Epithelial cell of prostate (primary cell): ENCODE measurements around the gene MAN2A2.

ENCODE experiments used
- DNase-seq: peaks from one replicate; pipeline ENCODE4 v3.0.0-alpha.2; 2011; ENCODE audit warnings: low read depth, low spot score
- H3K27ac ChIP-seq: fragments of 450-650 bp; 2 replicates; pipeline ENCODE4 v1.5.1; 2017; ENCODE audit warnings: mild to moderate bottlenecking

MAN2A2 gene

GRCh38 chr15:90934949-90935751, 32.0 kb downstream of the MAN2A2 start, which contains the start of gene UNC45A:
TSS of gene UNC45A (plus strand) at chr15:90935285. CDS start at chr15:90935325, 40 bp downstream.
- DNase-seq: no peak
- H3K27ac ChIP-seq: peak within 1 kb of the TSS; percentile 44

GRCh38 chr15:90936823-90937222, 33.7 kb downstream of the MAN2A2 start:
- DNase-seq: no peak
- H3K27ac ChIP-seq: no peak overlapping the region

- no peak overlapping the region for H3K27ac ChIP-seq
- no peak for DNase-seq
Observed at GRCh38 chr15:90938261-90938660, 35.2 kb downstream of the MAN2A2 start.

DNA sequence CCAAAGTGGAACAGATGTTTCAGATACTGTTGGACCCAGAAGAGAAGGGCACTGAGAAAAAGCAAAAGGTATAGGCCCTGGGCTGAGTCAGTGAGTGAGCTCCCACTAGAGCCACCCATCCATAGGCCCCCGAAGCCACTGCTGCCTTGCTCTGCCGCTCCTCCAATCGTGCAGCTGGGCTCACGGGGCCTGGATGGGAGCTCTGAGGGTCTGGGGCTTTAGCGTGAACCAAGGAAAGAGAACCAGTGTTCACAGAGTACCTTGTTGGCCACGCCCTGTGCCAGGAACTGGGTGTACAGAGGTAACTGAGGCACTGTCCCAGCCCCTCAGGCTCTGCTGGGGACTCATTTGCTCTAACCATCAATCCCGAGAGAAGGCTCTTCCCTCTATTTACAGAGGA, 36.7 kb downstream of the MAN2A2 start:
- no peak overlapping the region for H3K27ac ChIP-seq
- no peak for DNase-seq

GRCh38 chr15:90941038-90941437, 37.9 kb downstream of the MAN2A2 start:
- no peak for DNase-seq
- H3K27ac ChIP-seq: no peak overlapping the region

GRCh38 chr15:90942354-90943120, 39.4 kb downstream of the MAN2A2 start:
- no peak for DNase-seq
- H3K27ac ChIP-seq: no peak overlapping the region

- no peak for DNase-seq
- H3K27ac ChIP-seq: no peak overlapping the region
Observed at GRCh38 chr15:90945091-90945490, 42.0 kb downstream of the MAN2A2 start.

DNA sequence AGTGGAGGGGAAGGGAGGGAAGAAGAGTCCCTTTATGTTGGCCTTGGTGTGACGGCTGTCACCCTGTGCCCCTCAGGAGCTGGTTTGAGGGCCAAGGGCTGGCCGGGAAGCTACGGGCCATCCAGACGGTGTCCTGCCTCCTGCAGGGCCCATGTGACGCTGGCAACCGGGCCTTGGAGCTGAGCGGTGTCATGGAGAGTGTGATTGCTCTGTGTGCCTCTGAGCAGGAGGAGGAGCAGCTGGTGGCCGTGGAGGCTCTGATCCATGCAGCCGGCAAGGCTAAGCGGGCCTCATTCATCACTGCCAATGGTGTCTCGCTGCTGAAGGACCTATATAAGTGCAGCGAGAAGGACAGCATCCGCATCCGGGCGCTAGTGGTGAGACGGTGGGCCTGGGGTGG, 43.4 kb downstream of the MAN2A2 start:
- no peak for DNase-seq
- no peak overlapping the region for H3K27ac ChIP-seq

- no peak for DNase-seq
Observed at GRCh38 chr15:90946941-90947576, 44.0 kb downstream of the MAN2A2 start.

DNA sequence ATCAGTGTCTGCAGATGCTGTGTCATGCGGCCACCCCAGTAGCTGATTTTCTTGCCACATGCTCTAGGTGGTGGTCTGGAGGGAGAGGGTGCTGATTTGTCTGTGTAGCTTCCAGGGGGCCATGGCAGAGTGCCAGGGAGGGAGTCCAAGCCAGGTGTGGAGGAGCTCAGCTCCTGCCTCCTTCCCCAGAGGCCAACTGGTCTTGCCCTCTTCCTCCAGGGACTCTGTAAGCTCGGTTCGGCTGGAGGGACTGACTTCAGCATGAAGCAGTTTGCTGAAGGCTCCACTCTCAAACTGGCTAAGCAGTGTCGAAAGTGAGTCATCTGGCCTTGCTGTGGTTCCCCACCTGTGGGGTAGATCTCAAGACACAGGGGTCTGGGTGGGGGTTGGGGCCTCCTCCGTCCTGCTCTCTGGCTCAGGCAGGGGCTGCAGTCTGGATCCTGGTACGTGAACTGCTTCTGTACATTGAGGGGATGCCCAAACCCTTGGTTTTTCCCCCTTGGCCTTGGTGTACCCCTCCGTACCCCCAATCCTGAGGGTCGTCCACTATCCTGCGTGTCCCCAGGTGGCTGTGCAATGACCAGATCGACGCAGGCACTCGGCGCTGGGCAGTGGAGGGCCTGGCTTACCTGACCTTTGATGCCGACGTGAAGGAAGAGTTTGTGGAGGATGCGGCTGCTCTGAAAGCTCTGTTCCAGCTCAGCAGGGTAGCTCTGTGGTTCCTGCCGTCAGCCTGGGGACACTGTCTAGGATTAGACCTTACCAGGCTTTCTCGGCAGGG, 44.7 kb downstream of the MAN2A2 start:
- H3K27ac ChIP-seq: no peak overlapping the region
- no peak for DNase-seq

More at GRCh38 chr15:90946941-90947576, 44.0 kb downstream of the MAN2A2 start:
- no peak overlapping the region for H3K27ac ChIP-seq

GRCh38 chr15:90948506-90948905, 45.4 kb downstream of the MAN2A2 start:
- no peak for DNase-seq
- H3K27ac ChIP-seq: peak overlapping the region; percentile 69

GRCh38 chr15:90949979-90950675, 47.0 kb downstream of the MAN2A2 start:
- no peak for DNase-seq
- peak overlapping the region; percentile 69 for H3K27ac ChIP-seq

DNA sequence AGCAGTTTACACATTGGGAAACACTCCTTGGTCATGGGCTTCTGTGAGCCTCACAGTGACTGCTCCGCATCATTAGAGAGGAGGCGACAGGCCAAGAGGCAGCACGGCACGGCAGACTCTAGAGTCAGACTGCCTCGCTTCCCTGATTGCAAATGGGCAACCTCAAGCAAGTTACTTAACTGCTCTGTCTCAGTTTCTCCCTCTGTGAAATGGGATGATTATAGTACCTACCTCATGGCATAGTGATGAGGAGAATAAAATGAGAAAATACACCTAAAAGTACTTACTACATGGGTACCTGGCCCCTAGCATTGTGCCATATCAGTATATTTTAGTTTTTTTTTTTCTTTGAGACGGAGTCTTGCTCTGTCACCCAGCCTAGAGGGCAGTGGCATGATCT, 47.6 kb downstream of the MAN2A2 start:
- DNase-seq: no peak
- H3K27ac ChIP-seq: no peak overlapping the region

- no peak overlapping the region for H3K27ac ChIP-seq
- no peak for DNase-seq
Observed at GRCh38 chr15:90952901-90953677, 50.0 kb downstream of the MAN2A2 start.

- peak overlapping the region; percentile 87 for H3K27ac ChIP-seq
- no peak for DNase-seq
Observed at GRCh38 chr15:90953947-90954711, 51.0 kb downstream of the MAN2A2 start.

DNA sequence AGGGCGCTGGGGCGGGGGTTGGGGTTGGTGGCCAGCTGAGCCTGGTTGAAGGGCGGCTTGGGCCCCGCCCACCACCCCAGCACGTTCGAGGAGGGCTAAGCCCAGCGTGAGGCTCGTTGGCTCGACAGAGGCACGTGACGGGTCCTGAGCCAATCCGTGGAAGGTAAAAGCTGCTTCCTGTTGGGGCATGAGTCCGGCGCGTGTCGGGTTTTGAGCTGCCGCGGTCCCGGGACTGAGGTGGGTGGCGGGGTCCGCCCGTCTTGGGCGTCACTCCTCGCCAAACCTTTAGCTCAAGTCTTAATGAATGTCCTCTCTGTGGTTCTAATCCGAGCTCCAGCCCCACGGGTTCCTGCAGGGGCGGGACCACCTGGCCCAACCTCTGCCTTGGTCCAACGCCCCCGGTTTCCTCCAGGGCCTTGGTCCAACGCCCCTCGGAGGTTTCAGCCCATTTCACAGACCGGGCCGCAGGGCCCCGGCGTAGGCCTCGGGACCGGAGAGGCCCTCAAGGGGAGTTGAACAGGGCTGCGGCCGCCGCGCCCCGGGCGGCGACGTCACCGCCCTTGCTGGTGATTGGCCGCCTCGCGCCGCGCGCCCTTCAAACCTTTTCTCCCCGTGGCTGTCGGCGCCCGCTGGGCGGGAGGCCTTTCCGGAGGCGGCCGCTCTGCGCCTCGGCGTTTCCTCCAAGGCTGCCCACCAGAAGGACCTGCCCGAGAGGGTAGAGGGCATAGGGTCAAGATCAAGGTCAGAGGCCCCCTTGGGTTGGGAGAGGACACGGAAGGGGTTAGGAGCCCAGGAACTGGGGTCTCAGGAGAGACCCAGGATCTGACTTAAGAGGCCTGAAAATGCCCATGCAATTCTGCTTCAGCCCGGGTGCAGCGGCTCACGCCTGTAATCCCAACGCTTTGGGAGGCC, 51.9 kb downstream of the MAN2A2 start, which contains the start of gene RCCD1:
Gene RCCD1 (plus strand): TSS at position 173 of the 912 bp plus-strand sequence. CDS start 1,851 bp downstream, outside the sequence.
- no peak for DNase-seq
- peak within 1 kb of the TSS; percentile 87 for H3K27ac ChIP-seq
